NCI-H1092 (cell line): ENCODE results near the gene GBP5.
"Not testable (repeated sequence)": the region's sequence is repeated elsewhere in the genome, so short reads cannot be mapped to it uniquely, and the experiment has no call there.

Source experiments
- DNase-seq: peaks from one replicate; lab custom pipeline; 2025; lab: John Stamatoyannopoulos, UW

The GBP5 gene, protein sequence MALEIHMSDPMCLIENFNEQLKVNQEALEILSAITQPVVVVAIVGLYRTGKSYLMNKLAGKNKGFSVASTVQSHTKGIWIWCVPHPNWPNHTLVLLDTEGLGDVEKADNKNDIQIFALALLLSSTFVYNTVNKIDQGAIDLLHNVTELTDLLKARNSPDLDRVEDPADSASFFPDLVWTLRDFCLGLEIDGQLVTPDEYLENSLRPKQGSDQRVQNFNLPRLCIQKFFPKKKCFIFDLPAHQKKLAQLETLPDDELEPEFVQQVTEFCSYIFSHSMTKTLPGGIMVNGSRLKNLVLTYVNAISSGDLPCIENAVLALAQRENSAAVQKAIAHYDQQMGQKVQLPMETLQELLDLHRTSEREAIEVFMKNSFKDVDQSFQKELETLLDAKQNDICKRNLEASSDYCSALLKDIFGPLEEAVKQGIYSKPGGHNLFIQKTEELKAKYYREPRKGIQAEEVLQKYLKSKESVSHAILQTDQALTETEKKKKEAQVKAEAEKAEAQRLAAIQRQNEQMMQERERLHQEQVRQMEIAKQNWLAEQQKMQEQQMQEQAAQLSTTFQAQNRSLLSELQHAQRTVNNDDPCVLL

GRCh38 chr1:89272269-89273041 is at the start of gene GBP5:
GBP5 (minus strand) TSS chr1:89272860; CDS start chr1:89269555, 3,305 bp downstream.
- not testable (repeated sequence) for DNase-seq

DNA sequence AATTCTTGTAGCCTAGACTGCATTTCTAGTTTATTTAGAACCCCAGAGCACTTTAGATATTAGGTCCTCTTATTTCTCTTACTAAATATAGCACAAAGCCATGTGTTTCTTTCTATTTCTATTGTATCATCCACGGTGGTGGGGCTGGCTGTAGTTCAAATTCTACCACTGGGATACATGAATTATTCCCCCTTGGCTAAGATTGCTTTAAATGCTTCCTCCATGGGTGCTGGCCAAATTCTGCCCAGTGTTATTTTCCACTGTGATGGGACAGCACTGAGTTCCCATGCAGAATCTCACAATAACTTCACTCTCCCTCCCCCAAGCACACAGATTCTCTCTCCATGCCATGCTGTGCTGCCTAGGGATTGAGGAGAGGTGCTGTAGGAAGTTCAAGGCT is 49.7 kb upstream of the GBP5 start:
- no peak for DNase-seq

DNA sequence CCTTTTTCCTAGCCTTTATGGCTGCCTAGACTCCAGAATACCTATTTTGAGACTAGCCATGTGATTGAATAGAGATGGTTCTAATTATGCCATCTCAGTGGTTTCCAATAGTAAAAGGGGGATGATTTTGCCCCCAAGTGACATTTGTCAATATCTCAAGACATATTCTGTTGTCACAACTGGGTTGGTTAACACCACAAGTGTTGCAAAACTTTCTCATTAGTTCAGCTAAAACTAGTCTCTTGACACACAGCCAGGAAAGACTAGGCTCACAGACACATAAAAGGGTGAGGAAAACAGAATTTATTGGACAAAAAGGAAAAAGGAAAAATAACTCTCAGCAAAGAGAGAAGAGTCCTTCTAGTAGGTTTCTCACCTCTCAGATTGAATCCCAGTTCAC is 39.9 kb upstream of the GBP5 start:
- DNase-seq, result no peak

GRCh38 chr1:89311757-89312156 is 39.1 kb upstream of the GBP5 start:
- DNase-seq, result no peak

GRCh38 chr1:89310976-89311375 is 38.3 kb upstream of the GBP5 start:
- no peak for DNase-seq

DNA sequence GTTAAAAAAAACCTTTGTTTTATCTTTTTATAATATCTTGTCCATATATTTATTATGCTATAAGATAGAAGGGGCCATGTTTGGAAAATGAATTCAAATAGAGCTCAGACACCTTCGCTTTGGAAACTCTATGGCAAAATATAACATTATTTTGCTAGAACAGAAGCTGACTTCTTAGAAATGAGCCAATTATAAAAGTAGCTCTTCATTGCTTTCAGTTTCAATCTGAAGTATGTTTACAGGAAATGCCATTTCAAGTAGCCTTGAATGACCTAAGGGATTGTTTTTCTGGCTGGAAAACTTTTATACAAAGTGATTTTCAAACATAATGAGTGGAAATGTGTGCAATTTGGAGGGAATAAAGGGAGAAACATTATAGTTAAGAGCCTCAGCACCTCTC is 37.8 kb upstream of the GBP5 start:
- DNase-seq, result no peak

DNA sequence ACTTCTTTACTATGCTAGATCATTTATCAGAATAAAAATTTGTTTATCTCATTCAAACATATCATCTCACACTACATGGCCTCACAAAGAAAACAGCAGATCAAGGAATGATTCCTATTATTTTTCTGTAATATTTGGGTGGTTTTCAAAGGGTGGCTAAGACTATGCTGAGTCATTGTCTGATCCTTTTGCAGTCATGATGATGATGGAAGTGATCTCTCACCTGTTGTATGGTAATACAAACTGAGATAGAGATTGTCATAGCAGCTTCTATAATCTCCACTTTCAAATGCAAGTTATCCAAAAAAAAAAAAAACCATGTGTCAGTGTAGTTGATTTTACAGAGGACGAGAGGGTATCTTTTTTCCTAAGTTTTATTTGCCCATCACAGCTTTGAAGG is 37.2 kb upstream of the GBP5 start:
- no peak for DNase-seq

DNA sequence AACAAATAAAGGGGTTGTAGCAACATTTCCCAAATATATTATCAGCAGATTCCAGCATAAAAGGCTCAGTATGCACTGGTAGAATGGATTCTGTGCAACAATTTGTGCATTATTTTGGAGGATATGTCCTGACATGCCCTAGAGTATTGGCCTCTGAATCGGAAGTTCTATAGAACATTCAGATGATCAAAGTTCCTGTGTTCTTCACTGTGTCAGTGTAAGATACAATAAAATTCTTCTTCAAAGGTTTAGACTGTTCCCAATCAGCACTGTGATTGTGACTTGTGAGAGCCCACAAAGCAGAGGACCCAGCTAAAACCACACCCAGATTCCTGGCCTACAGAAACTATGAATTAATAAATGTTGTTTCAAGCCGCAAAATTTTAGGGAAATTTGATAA is 33.6 kb upstream of the GBP5 start:
- no peak for DNase-seq

DNA sequence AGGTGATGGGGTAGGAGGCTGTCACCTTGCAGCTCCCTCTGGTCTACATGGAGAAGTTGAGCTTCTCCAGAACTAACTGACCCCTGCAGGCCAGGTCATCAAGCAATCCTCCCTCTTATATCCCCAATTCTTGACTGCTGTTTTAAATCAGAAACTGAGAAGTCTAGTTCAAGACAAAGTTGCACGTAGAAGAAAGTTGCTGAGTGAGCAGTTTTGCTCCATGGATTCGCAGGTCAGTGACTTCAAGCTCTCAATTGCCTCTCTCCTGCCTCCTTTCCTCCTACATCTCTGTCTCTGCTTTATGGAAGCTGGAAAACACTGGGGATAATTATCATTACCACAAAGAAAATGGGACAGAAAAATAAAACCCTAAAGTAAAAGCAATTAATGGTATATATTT is 32.8 kb upstream of the GBP5 start:
- no peak for DNase-seq

- no peak for DNase-seq
Measured at GRCh38 chr1:89304572-89305230, 32.0 kb upstream of the GBP5 start.

DNA sequence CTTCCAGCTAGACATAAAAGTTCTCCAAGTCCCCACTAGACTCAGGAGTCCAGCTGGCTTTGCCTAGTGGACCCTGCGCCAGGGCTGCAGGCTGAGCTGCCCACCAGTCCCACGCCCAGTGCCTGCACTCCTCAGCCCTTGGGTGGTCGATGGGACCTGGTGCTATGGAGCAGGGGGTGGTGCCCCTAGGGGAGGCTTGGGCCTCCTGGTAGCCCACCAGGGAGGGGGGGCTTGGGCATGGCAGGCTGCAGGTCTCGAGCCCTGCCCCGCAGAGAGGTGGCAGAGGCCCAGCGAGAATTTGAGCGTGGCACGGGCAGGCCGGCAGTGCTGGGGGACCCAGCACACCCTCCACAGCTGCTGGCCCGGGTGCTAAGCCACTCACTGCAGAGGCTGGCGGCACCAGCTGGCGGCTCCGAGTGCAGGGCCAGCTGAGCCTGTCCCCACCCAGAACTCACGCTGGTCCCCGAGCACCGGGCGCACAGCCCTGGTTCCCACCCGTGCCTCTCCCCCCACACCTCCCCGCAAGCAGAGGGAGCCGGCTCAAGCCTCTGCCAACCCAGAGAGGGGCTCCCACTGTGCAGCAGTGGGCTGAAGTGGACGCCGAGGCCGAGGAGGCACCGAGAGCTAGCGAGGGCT is 30.2 kb upstream of the GBP5 start:
- DNase-seq, result no peak

DNA sequence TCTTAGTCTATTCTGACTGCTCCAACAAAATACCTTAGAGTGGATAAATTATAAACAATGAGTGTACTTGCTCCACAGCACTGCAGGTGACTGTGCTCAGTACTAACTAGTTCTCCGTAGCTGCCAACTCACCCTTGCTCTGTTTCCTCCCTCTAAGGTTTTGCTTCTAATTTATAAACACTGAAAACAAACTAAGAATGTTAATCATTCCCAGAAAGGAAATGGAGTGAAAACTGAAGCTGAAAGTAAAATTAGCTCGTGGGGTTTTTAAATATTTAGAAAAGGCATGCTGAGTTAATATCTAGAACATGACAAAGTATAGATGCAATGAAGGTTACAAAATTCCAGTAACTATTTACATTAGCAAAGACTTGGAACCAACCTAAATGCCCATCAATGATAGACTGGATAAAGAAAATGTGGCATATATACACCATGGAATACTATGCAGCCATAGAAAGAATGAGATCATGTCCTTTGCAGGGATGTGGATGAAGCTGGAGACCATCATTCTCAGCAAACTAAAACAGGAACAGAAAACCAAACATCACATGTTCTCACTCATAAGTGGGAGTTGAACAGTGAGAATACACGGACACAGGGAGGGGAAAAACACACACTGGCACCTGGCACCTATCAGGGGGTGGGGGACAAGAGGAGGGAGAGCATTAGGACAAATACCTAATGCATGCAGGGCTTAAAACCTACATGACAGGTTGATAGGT is 27.2 kb upstream of the GBP5 start:
- DNase-seq, result not testable (repeated sequence)

DNA sequence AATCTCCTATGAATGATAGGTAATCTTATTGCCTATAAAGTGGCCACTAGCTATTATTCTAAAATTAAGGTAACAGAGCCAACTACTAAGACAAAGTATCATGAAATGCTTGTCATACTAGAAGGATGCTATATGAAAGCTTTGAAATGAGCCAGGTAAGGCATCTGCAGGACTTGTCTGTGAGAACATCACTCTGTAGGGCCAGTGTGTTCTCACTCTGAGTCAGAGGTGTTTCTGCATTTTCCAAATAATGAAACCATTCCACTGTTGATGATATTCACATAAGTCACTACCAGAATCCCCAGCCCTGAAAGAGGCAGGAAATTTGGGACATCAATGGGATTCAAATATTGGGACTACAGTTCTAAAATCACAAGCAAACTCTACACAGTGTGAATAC is 25.8 kb upstream of the GBP5 start:
- no peak for DNase-seq

GRCh38 chr1:89295187-89295586 is 22.5 kb upstream of the GBP5 start:
- DNase-seq, result no peak

- no peak for DNase-seq
Measured at GRCh38 chr1:89291276-89291675, 18.6 kb upstream of the GBP5 start.

DNA sequence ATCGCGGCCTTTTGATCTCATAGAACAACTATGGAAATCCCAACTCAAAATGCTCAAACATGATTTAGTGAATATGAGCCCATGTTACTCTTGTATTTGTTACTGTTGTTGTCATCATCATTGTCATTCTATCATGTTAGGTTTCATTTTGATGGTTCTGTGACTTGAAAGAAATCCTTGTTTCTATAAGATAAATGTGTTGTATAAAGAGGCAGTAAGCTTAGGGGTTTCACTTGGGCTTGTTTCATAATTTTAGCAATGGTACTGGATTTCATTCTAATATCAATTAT is 15.3 kb upstream of the GBP5 start:
- DNase-seq, result no peak

DNA sequence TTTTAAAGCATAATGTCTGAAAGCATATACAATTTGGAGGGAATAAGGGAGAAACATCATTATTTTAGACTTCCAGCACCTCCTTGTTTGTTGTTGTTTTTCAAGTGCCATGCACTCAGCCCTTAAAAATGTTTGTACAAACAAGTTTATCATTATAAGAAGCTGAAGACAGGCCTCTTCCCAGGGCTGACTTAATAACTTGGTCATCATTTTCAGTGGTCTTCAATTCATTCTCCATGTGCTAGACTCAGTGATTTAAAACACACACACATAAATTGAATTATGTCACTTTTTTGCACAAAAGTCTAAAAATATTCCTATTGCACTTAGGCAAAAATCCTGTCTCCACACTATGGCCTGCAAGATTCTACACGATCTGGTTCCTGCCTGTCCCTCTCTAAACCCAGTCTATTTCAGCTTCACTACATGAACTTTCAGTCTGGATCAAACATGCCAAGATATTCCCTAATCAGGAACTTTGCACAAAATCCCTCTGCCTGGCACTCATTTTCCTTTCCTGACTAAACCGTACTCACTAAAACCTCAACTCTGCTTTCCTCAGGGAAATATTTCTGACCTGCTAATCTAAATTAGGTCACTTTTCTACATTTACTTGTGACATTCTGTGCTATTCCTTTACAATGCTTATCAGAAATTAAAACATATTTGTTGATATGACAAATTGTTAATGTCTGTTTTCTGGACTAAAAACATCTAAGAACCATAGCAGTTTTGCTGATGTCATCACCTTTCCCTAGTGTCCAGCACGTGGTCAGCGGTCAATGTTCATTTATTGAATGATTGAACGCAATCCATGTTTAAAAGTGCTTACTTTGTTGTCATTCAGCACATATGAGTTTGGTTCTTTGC is 14.8 kb upstream of the GBP5 start:
- no peak for DNase-seq

GRCh38 chr1:89286549-89287180 is 14.0 kb upstream of the GBP5 start:
- DNase-seq, result no peak

GRCh38 chr1:89285745-89286380 is 13.2 kb upstream of the GBP5 start:
- DNase-seq, result no peak
